OCI-LY7 (cell line): Measurements from ENCODE around the gene RFC1. TPM values are rescaled to one million over a fixed set of nuclear protein-coding genes. Genes with fewer than 3 reads are reported as not detected.

Experiments
- BruUV-seq: library from RNA; stranded (reverse); fragments of 400-500 nt; replicated peaks from 2 replicates; lab custom pipeline; 2021; lab: Mats Ljungman, UMichigan
- CTCF ChIA-PET: fragments of 300-600 bp; sonication (Branson Sonifier 250); formaldehyde crosslinking; loops from one replicate; lab custom pipeline; 2022; ENCODE audit warnings: antibody characterized with exemption; ENCODE audit not compliant: unreplicated experiment; lab: Charles Lee
- POLR2A ChIA-PET: fragments of 300-600 bp; sonication (Branson Sonifier 250); formaldehyde crosslinking; loops from one replicate; lab custom pipeline; 2022; ENCODE audit warnings: antibody characterized with exemption; lab: Charles Lee
- DNase-seq: peaks from one replicate; pipeline ENCODE4 v3.0.0-alpha.2; 2015; ENCODE audit warnings: low spot score
- H2AFZ ChIP-seq: fragments of 200-600 bp; sonication (generic), shearing (Covaris generic); 2 replicates; pipeline ENCODE4 v1.6.1; 2014; ENCODE audit warnings: mild to moderate bottlenecking, antibody characterized with exemption, low read length, moderate library complexity
- H3K27ac ChIP-seq: fragments of 200-600 bp; sonication (generic); 2 replicates; pipeline ENCODE4 v1.5.1; 2014; ENCODE audit warnings: mixed run types, low read depth, mild to moderate bottlenecking, moderate library complexity, low read length, inconsistent platforms; ENCODE audit not compliant: poor library complexity, severe bottlenecking
- H3K36me3 ChIP-seq: fragments of 200-600 bp; sonication (generic); 2 replicates; pipeline ENCODE4 v1.6.1; 2014; ENCODE audit warnings: mild to moderate bottlenecking, antibody characterized with exemption, low read length, moderate library complexity, mixed read lengths; ENCODE audit not compliant: insufficient read depth
- H3K4me1 ChIP-seq: fragments of 200-600 bp; sonication (generic); 2 replicates; pipeline ENCODE4 v1.5.1; 2014; ENCODE audit warnings: mild to moderate bottlenecking, low read length; ENCODE audit not compliant: insufficient read depth, poor library complexity, severe bottlenecking
- H3K4me2 ChIP-seq: fragments of 200-600 bp; sonication (generic); 2 replicates; pipeline ENCODE4 v1.6.1; 2014; ENCODE audit warnings: mild to moderate bottlenecking, low read length
- H3K4me3 ChIP-seq: fragments of 200-600 bp; sonication (generic); 2 replicates; pipeline ENCODE4 v1.5.1; 2014; ENCODE audit warnings: mild to moderate bottlenecking, low read depth, low read length; ENCODE audit not compliant: poor library complexity, severe bottlenecking
- H3K79me2 ChIP-seq: fragments of 200-600 bp; sonication (generic); 2 replicates; pipeline ENCODE4 v1.6.1; 2016; ENCODE audit warnings: low read depth, mild to moderate bottlenecking, low read length, moderate library complexity, mixed read lengths; ENCODE audit not compliant: insufficient read depth
- H3K9me2 ChIP-seq: fragments of 200-600 bp; sonication (generic); 2 replicates; pipeline ENCODE4 v1.6.1; 2016; ENCODE audit warnings: mild to moderate bottlenecking, low read length, mixed read lengths; ENCODE audit not compliant: insufficient read depth
- H3K9me3 ChIP-seq: fragments of 200-600 bp; sonication (generic); 2 replicates; pipeline ENCODE4 v1.6.1; 2014; ENCODE audit warnings: mild to moderate bottlenecking, mixed run types, low read length, mixed read lengths
- H4K20me1 ChIP-seq: fragments of 200-600 bp; sonication (generic); 2 replicates; pipeline ENCODE4 v1.6.1; 2014; ENCODE audit warnings: mild to moderate bottlenecking, antibody characterized with exemption, low read length, moderate library complexity, mixed read lengths; ENCODE audit not compliant: insufficient read depth
- CTCF ChIP-seq: fragments of 200-600 bp; sonication (generic); conservative IDR thresholded peaks from 2 replicates; pipeline ENCODE4 v1.5.1; 2014; ENCODE audit warnings: mild to moderate bottlenecking, antibody characterized with exemption, low read length, moderate library complexity, mixed read lengths
- EZH2phosphoT487 ChIP-seq: fragments of 200-600 bp; sonication (generic); IDR thresholded peaks from 2 replicates; pipeline ENCODE4 v1.6.1; 2018; ENCODE audit warnings: low read depth, borderline replicate concordance, mild to moderate bottlenecking, mixed run types, antibody characterized with exemption, low read length, moderate library complexity, mixed read lengths
- intact Hi-C: fragments of 100-400 bp; cut with micrococcal nuclease; formaldehyde crosslinking; loops from one replicate; pipeline ENCODE4 v1.10.0; 2022; ENCODE audit not compliant: unreplicated experiment
- total RNA-seq, 2 experiments: library from RNA; depleted of rRNA in 1 of 2; stranded (reverse); fragments of >200 nt in 1 of 2; shearing (Covaris generic) in 1 of 2; gene quantifications; 2 replicates each; pipeline ENCODE4 v1.2.3, GENCODE V29; 2014 to 2022

RFC1 gene
- total RNA-seq, 2 experiments from 2014 or later: 72.7 to 129 TPM

GRCh38 chr4:39357002-39357401 lies 9.2 kb downstream of the RFC1 start:
- intact Hi-C loops: loop anchor here (5.0 kb wide), 2 partner anchors 175 to 190 kb away; partner anchors contain the start of gene WDR19
- Histone ChIP-seq H3K9me2 (no peaks in the 10 kb centered on the region), H3K4me2 (peak overlapping the region; percentile 73), H3K27ac (peak overlapping the region; percentile 93), H3K36me3 (peaks cover 52% of the 10 kb centered on the region), H3K9me3 (peaks cover 6% of the 10 kb centered on the region; the same call in 1 of the 2 replicates), H3K79me2 (peaks cover 100% of the 10 kb centered on the region), H3K4me1 (peaks cover 91% of the 10 kb centered on the region), H4K20me1 (peaks cover 7% of the 10 kb centered on the region; the same call in 1 of the 2 replicates), H2AFZ (no peak overlapping the region), H3K4me3 (peak overlapping the region; percentile 61)
- TF ChIP-seq CTCF (no peak), EZH2phosphoT487 (no peak)
- POLR2A ChIA-PET: interaction anchor here (0.5 to 2.5 kb wide), 11 partner anchors 8 to 338 kb away, joined by 3 to 6 read pairs (median 4); partner anchors contain the start of gene RFC1
- DNase-seq: peak; percentile 77
- no TSS peak for BruUV-seq
- CTCF ChIA-PET: interaction anchor here (0.6 kb wide), 1 partner anchor 323 kb away, joined by 6 read pairs; no protein-coding TSS in a partner anchor

GRCh38 chr4:39354254-39354552 lies 12.0 kb downstream of the RFC1 start:
- intact Hi-C loops: loop anchor here (5.0 kb wide), 1 partner anchor 848 kb away; no protein-coding TSS in a partner anchor
- TF ChIP-seq EZH2phosphoT487 (no peak), CTCF (no peak)
- Histone ChIP-seq H3K27ac (peak overlapping the region; percentile 93), H3K4me3 (peak overlapping the region; percentile 64), H3K9me3 (peaks cover 16% of the 10 kb centered on the region), H3K79me2 (peaks cover 99% of the 10 kb centered on the region), H3K36me3 (peaks cover 63% of the 10 kb centered on the region), H3K4me1 (peaks cover 73% of the 10 kb centered on the region), H4K20me1 (peaks cover 7% of the 10 kb centered on the region; the same call in 1 of the 2 replicates), H3K9me2 (no peaks in the 10 kb centered on the region), H3K4me2 (peak overlapping the region; percentile 98), H2AFZ (no peak overlapping the region)
- ChIA-PET POLR2A (interaction anchor here (0.7 kb wide), 2 partner anchors 55 to 103 kb away, joined by 4 to 10 read pairs; no protein-coding TSS in a partner anchor), CTCF (interaction anchor here (1.0 kb wide), 1 partner anchor 172 kb away, joined by 3 read pairs; no protein-coding TSS in a partner anchor)
- no peak for DNase-seq
- no TSS peak for BruUV-seq
